GM03348 (cell line): ENCODE measurements around the gene AP2M1.
A peak's percentile ranks its signal among the peaks of the same experiment; 100 is the strongest.
"Not testable (repeated sequence)": the region's sequence is repeated elsewhere in the genome, so short reads cannot be mapped to it uniquely, and the experiment has no call there.

ENCODE experiments used
- DNase-seq: peaks from one replicate; pipeline ENCODE4 v3.0.0; 2012; ENCODE audit warnings: low spot score

Gene AP2M1

DNA sequence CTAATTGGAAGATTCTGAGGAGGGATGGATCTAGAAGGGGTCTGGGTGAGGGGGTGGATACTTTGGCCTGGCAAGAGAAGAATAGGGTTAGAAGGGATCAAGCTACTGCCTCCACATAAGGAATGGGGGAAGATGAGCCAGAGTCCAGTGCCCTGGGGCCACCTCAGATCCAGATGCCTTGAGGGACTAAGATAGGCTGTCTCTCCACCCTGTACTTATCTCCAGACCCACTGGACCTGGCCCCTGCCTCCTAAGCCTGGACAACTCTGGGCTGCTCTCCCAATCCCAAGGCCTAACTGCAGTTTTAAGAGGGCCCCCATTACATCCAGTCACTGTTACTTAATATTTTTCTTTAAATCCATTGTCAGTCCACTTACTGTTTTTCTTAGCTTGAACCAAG is 17.4 kb upstream of the AP2M1 start:
- DNase-seq = peak; percentile 24

DNA sequence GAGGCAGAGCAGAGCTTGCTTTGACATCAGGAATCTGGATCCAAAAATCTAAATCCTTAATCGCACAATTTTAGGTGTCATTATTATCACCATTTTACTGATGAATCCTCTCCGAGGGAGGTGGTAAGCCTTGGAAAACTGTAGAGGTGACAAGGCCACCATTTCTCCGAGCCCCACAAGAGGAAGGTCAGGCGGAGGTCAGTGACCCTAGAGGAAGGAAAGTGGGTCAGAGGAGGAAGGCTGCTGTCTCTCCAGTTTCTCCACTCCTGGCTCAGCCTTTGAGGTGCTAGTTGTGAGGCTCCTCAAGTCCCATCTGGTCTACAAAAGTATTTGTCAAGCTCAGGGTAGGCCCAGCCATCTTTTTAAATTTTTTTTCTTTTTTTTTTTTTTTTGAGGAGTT is 16.3 kb upstream of the AP2M1 start:
- no peak for DNase-seq

DNA sequence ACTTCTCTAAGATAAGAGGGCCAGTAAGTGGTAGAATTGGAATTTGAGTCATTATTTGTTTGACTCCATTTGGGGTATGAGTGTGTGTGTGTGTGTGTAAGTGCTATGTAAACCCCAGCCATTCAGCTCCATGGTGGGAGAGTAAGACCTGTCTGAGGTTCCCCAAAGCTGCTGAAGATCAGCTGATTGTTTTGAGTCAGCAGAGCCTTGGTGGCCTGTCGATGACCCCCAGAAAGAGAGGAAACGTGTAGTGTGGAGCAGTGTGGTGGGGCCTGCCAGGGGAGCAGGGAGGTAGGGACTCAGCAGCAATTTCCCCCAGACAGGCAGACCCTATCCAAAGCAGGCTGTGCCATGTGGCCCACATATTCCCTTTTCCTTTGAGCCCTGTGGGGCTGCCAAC is 14.2 kb upstream of the AP2M1 start:
- DNase-seq = no peak

DNA sequence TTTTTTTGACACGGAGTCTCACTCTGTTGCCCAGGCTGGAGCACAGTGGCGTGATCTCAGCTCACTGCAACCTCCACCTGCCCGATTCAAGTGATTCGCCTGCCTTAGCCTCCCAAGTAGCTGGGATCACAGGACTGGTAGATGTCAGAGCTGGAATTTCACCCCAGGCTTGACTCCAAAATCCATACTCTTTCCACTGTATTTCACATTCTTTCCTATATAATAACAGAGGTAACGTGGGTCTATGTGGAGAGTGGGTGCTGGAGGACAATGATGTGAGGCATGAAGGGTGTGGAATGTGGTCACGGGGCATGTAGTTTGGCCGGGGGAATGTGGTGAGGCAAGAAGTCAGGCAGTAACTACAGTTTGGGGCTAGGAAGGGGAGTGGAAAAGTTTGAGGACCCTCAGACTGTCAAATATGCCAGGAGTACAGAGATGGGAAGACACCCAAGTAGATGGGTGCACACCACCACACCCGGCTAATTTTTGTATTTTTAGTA is 12.0 kb upstream of the AP2M1 start:
- DNase-seq = not testable (repeated sequence)

DNA sequence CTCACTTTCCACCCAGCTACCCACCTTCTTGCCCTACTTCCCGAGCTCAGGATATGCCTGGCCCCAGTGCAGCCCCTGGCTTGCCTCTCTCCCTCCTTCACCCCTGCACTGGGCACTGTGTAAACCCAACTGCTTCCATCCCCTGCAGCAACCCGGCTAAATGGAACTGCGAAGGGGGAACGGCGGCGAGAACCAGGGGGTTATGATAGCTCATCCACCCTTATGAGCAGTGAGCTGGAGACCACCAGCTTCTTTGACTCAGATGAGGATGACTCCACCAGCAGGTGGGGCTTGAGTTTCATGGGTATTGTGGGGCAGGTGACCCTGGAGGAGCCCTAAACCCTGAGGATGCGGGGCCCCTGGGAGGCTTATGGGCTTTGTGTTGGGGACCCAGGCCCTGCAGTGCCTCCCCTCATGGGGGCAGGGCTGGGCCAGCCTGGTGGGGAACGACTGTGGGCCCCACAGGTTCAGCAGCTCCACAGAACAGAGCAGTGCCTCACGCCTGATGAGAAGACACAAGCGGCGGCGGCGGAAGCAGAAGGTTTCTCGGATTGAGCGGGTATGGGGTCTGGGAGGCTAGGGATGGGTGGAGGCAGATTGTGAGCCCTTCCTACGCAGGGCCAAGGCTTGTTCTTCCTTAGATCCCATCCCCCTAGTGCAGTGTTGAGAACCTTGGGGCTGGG is 9.9 kb upstream of the AP2M1 start:
- no peak for DNase-seq

DNA sequence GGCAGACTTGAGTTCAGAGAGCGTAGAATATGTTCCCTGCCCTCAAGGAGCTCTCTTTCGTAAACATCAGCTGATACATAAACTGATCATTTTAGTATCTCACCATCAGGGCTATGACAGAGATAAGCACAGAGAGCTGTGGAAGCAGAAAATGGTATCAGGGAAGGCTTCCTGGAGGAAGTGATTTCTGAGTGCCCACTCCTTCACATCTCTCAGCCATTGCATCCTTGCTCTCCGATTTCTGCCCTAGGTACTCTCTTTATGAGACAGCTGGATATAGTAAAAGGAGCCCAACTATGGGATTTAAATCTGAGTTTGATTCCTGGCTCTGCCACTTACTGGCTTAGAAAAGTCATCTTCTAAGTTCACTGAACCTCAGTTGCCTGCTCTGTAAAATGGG is 9.1 kb upstream of the AP2M1 start:
- DNase-seq = no peak

DNA sequence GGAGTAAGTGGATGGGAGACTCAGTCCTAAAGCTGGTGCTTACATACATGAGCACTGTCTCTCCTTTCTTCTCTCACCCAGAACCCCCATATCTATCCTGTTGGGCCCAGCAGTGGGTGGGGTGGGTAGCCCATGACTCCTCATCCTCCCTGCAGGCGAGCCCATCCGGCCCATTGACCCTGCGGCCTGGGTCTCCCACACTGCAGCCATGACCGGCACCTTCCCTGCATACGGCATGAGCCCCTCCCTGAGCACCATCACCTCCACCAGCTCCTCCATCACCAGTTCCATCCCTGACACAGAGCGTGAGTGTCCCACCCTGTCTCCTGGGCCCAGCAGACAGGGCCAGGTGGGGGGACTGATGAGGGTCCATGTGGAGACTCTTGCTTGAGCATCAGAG is 8.0 kb upstream of the AP2M1 start:
- no peak for DNase-seq

DNA sequence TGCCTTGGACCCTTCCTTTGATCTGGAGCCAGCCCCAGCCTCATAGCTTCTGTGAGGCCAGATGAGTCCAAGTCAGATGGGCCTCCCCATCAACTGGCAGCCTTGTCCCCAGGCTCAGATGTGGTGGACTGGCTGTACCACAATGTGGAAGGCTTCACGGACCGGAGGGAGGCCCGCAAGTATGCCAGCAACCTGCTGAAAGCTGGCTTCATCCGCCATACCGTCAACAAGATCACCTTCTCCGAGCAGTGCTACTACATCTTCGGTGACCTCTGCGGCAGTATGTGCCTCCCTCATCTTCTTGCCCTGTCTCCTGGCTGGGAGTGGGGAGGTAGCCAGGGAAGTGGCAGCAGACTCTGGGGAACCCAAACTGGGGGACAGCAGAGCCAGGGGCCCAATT is 6.9 kb upstream of the AP2M1 start:
- no peak for DNase-seq

DNA sequence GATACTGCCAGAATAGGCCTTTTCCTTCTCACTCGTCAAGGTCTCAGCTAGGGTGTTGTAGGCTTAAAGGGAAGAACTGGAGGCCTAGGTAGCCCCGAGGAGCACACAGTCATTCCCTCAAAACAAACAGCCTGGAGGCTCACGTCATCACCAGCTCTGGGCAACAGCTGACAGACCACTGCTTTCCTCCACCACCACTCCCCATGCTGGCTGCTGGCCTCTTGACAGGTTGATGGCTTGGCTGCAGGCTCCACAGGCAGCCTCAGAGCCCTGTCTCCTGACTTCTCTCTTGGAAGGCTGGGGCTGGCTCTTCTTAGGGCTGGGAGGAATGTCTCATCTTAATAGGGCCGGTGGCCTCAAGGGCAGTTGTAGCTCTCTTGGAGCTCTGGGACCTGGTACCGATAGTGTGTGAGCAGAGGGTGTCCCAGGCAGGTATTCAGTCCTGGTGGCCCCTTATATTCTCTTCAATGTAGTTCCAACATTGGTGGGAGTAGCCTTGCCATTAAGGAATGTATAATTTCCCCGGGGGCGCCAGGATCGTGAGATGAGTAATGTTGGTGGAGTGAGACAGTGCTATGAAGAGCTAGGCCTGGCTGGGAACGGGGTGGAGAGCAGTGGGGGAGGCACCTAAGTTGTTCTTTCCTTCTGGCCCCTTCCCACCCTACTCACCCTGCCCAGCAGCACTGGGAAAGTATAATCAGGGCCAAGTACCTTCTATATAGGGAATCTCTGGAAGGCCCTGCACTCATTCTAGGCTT is 6.1 kb upstream of the AP2M1 start:
- peak; percentile 68 for DNase-seq

DNA sequence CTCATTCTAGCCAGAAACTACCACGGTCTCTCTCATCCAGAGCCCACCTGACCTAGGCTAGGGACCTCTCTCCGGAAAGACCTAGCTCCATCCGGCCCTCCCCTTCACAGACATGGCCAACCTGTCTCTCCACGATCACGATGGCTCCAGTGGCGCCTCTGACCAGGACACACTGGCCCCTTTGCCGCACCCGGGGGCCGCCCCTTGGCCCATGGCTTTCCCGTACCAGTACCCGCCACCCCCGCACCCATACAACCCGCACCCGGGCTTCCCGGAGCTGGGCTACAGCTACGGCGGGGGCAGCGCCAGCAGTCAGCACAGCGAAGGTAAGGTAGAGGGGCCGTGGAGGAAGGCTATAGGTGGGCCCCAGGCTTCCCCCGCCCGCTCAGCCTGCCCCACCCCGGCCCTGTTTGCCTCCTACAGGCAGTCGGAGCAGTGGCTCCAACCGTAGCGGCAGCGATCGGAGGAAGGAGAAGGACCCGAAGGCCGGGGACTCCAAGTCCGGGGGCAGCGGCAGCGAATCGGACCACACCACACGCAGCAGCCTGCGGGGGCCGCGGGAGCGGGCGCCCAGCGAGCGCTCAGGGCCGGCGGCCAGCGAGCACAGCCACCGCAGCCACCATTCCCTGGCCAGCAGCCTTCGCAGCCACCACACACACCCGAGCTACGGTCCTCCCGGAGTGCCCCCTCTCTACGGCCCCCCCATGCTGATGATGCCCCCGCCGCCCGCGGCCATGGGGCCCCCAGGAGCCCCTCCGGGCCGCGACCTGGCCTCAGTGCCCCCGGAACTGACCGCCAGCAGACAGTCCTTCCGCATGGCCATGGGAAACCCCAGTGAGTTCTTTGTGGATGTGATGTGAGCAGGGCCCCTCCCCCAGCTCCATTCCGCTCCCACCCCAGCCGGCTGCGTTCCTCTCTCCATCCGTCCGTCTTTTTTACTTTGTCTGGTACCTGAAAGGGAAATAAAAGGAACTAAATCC is 4.5 kb upstream of the AP2M1 start:
- no peak for DNase-seq

DNA sequence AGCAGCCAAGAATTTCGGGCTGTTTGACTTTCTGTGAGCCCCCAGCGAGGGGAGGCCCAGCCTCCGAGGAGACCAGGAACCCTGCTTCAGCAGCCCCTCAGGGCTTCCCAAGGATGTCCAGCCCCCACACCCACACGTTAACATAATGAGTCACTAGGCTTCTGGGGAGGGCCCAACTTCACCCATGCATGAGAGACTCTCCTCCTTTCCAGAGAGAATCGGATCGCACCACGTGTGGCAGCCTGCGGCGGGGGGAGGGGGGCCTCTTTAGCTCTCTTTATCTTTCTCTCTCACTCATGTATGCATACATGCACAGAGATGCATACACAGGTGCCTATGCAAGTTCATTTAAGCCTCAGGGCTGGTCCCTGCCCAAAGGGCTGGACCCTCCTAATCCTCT is 3.1 kb upstream of the AP2M1 start:
- DNase-seq = peak; percentile 58

DNA sequence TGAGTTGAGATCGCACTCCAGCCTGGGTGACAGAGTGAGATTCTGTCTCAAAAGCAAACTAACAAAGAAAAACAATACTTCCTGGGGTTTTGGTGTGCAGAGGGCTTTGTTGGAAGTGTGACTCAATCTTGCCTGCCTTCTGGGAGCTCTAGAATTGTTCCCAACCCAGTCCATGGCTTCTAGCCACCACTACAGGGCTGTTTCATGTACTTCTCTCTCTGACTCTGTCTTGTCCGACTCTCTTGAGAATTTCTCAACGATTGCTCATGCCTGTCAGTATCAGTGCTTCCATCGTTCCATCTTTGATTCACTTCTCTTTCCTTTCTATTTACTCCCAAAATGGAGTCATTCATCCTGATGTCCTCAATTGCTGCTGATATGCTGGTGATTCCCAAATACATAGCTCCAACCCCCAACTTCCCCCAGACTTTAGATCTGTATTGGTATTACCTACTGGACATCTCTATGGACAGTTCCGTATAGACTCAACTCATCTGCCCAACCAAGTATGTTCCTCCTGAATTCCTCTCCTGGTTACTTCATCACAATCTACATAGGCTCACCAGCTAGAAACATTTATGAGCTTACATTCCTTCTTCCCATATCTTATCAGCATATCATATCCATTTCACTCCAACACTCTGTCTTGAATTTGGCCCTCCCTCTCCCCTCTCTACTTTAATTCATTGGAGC is 1.8 kb upstream of the AP2M1 start:
- peak; percentile 80 for DNase-seq

DNA sequence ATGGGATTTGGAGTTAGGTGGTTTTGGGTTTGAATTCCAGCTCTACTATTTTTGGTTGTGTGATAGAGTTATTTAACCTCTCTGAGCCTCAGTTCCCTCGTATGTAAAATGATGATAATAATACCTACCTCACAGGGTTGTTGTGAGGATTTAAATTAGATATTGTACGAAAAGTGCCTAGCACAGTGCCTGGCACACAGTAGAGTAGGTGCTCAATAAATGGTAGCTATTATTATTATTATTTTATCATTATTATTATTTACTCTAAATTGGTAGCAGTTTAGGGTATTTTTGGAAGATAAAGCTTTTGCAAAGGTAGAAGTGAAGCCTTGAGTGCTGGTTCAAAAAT is 1.3 kb upstream of the AP2M1 start:
- no peak for DNase-seq

DNA sequence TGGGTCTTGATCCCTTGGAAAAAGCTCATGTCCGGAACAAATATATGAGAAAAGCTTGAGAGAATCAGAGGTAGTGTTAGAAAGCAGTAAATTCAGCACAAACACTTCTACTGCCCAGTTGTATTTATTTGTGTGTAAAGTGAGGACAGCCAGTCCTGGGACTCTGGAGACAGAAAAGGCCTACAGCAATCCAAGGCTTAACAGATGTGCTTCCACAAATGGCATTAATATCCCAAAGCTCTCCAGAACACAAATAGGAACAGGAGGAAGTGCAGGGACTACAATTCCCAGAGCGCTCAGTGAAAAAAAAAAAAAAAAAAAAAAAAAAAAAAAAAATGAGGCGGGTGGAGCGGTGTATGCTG is 390 bp upstream of the AP2M1 start:
- DNase-seq = no peak

DNA sequence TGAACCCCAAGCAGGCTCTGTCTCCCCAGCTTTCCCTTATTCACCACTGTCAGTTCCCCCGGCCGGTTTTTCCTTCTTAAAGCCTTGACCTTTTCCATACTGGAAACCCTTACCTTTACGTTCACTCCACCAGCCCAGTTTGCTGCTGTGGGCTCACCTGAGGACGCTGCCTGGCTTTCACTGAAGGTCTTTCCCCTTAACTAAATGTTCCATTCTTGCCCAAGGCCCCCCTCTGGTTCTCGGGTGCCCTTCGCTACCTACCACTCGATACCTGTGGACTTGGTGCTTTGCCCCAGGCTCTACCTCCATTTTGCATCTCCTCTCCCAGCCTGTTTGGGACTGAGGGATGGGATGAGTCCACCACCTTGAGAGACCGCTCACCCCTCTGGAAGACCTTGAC is 851 bp downstream of the AP2M1 start:
- DNase-seq = no peak

DNA sequence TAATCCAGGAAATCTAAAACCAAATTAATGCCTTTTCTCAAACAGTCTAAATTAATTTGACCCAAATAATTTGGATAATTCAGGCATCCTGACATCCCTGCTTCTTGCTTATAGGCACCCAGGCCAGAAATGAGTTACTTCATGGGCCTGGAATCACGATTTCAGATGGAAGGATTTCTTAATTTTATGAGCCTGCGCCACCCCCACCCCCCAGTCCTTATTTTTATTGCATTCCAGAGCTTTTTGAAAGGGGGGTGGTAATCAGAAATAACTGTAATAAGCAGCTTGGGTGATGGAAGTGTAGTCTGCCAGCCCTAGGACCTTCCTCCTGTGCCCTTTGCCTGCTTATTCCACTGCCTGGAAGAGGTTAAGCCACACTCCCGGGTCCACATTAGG is 1.3 kb downstream of the AP2M1 start:
- DNase-seq = no peak

DNA sequence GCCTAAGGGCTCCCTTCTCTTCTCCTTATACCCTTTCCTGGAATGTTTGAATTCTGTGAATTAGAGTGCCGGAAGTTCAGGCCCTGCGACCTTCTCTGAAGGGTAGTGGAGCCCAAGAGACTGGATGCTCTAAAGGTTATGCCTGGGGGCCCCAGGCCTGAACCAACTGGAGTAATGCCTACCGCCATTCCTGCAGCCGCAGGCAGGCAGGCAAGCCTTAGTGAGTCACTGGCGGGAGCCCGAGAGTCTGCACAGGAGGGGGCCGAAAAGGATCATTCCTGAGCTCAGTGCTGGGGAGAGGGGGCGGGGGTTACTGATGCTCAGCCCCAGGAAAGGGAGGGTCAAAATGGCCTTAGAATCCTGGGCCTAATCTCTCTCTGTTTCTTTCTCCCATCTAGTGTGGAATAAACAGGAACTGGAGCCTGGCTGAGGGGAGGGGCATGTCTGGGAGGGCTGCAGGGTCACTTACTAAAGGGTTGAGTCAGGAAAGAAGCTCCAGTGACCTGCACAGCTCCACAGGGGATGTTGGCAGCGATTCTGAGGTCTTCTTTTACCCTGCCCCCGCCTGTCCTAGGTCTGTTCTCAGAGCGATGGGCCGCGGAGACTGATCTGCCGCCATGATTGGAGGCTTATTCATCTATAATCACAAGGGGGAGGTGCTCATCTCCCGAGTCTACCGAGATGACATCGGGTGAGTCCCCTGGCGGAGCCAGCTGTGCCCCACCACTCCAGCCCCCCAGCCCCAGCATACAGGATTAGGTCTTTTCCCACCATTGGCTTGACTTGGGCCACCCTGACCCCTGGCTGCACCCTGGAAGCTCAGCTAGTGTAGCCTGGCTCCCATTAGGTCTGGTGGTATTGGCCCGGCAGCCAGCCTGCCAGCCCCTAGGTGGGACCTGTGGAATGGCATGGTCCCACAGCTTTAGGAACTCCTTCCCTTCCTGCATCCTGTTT is 2.0 kb downstream of the AP2M1 start:
- DNase-seq = peak; percentile 90

DNA sequence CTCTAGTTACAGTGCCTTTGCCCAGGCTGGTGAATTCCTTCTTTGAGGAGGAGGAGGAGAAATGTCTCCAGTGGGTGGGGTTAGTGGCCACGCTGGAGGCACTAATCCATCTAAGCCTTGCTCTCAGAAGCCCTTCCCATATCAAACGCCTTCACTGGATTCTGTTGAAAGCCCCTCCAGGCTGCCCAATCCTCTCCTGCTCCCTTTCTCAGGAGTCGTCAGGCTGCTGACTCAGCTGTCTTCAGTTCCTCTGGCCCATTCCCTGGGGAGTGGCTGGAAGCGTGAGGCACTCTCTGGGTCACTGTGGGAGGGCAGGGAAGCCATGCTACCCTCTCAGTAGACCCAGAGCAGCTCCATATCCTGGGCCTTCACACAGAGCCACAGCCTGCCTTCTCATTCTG is 2.7 kb downstream of the AP2M1 start:
- peak; percentile 36 for DNase-seq

DNA sequence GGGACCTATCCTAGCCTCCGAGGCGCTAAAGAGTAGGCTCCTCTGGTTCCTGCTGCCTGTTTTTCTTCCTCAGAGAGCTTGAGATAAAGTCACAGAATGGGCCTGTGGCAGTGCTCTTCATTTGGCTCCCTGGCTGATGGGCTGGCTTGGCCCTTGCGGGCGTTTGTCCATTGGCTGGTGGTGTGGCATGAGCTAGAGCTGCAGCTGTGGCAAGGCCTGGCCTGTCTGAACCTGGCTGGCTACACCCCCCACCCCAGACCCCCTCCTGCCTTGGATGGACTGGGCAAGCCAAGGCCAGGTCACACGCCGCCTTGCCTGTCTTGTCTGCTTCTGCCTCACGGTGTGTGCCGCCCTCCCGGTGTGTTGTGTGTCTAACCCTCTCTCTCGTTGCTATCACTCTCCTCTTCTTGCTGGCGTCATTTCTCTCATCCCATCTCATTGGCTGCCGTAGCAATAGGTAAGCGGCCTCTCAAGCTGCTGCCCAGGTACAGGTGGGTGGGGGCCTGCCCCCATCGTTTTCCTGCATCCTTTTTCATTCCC is 3.2 kb downstream of the AP2M1 start:
- no peak for DNase-seq

DNA sequence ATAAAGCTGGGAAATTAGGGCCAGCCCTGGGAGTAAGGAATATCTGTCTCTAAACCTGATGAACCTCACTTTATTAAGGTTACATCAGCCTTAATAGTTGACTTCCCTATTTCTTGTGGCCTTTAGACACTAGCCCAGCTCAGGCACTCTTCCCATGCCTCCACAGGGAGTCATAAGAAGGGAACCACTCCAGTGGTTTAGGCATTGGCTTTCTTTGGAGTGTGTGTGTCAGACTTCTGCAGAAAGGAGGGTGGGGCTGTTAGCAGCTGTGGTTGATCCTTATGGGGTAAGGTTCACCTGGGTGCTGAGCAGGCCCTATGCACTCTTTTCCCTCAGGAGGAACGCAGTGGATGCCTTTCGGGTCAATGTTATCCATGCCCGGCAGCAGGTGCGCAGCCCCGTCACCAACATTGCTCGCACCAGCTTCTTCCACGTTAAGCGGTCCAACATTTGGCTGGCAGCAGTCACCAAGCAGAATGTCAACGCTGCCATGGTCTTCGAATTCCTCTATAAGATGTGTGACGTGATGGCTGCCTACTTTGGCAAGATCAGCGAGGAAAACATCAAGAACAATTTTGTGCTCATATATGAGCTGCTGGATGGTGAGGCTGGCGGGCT is 4.0 kb downstream of the AP2M1 start:
- no peak for DNase-seq
